GM12872 (cell line): ENCODE data around the gene PRM2.

Experiments
- CTCF ChIP-seq: IDR thresholded peaks from 3 replicates; pipeline ENCODE4 v1.5.1; 2011; ENCODE audit warnings: low read depth, mild to moderate bottlenecking, low read length, moderate library complexity; ENCODE audit not compliant: insufficient read depth

Gene PRM2

DNA sequence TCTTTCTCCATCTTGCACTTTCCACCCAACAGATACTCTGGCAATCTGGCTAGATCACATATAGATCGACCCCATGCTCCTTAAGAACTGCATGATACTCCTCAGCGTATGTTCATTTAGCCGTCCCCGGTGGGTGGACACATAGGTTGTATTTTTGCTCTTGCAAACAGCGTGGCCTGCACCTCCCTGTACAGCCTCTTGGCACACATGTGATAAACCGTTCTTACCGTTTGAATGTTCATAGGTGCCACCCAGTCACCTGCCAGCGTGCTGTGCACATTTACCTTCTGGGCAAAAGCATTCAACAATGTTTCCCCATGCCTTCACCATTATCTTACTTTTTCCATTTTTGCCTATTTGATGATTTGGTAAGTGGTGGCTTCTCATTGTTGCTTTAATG lies 13.4 kb downstream of the PRM2 start:
- no peak for TF ChIP-seq CTCF

DNA sequence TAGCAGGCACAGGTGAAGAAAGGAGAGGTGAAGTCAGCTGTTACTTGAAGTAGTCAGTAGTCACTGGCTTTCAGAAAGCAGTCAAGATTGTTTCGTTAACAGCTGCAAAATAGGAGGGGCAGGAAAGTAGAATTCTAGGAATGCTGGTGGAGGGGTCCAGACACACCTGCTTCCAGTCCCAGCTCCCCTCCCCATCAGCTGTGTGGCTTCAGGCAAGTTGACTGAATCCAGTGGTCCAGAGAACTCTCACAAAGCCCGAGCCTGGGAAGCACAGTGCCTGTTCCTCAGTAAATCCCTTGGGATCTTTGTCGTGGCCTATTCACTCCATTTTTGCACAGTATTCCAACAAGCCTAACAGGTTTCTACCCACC lies 15.7 kb downstream of the PRM2 start:
- no peak for TF ChIP-seq CTCF

DNA sequence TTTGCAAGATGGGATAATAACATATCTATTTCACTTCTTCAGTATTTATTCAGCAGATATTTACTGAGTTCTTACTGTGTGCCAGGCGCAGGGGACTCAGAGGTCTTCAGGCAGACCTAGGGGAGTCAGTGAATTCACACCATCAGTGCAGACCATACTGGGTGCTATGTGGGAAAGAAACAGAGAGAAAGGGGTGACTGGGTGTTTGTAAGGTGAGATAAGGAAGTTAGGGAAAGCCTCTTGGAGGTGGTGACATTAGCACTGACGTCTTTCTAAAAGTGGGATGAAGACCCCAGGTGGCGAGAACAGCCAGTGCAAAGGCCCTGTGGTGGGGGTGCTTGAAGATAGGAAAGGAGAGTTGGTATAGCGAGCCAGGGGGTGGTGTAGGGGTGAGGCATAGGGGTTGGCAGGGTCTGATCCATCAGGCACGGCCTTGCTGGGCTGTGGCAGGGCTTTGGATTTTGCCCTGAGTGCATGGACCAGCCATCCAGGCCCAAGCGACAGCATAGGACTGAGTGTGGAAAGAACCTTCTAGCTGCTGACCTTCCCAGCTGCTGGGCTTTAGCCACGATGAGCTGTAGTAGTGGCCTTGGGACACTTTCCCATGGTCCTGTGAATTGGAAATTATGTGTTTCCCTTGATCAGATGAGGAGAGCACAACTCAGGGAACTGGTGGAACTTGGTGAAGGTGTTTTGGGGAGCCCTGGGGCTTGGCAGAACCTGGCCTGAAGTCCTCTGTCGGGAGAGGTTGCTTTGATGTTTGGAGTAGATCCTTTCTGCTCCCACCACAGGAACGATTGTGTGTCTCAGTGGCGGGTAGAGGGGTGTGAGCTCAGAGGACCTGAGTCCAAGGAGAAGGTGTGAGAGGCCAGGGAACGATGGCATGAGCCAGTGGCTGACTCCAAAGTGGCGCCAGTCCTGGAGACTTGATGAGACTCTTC lies 16.4 kb downstream of the PRM2 start:
- no peak for TF ChIP-seq CTCF

DNA sequence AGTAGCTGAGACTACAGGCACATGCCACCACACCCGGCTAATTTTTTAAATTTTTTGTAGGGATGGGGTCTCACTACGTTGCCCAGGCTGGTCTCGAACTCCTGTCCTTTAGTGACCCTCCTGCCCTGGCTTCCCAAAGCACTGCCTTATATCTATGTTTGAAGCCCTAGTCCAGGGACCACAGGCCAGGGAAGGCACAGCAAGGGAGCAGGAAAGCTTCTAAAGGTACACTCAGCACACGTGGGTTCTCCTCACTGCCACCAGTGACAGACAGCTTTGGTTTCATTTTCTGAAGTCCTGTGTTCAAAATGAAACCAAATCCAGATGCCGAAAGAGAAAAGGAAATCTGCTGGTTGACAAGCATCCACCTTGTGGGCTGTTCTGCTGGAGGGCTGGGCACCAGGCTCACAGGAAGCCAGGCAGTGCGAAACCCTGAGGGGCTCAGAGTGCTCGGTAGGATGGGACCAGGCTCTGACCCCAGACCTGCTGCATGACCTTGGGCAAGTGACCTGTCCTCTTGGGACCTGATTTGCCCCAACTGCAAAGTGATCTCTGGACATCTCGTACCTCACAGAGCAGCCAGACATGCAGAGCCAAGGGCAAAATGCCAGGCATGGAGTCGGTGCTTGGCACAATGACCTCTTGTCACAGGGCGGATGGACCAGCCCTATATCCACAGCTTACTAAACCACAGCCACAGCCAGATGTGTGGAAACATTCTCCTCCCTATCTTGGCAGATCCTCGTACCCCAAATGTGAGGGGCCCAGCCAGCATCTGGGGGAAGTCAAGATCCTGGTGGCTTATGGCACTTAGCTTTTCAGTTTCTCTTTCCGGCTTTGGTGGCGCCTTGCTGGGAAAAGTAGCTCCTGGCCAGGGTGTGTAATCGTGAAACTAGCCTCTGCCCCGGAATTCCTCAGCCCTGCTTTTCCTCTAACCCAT lies 17.5 kb downstream of the PRM2 start:
- no peak for TF ChIP-seq CTCF

- TF ChIP-seq CTCF, result peak; percentile 84
These were observed 18.9 kb downstream of the PRM2 start for GRCh38 chr16:11257131-11257938.

DNA sequence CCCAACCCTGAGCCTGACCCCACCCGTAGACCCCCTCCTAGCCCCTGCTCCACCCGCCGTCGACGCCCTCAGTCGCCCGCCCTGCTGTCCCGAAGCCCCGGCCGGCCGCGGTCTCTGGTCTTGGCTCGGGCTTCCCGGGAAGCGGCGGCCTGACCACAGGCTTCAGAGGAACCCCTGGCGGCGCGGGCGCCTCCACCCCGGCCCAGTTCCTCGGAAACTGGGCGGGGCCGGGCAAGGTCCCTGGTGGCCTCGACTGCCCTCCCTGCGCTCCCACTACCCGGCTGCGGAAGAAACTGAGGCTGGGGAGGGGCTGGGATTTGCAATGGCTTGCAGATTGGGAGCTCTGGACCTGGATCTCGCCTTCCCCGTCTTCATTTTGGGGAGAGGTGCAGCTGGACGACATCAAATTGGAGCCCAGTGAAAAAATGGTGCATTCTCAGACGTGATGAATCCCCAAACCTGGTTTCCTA lies 19.6 kb downstream of the PRM2 start:
- TF ChIP-seq CTCF, result no peak
